Chondrocyte (in vitro differentiated cells): ENCODE measurements around the gene EZR. TPM values are rescaled to one million over a fixed set of nuclear protein-coding genes. Genes with fewer than 3 reads are reported as not detected.

Experiments used
- DNase-seq: peaks from one replicate; pipeline ENCODE4 v3.0.0; 2021; ENCODE audit warnings: mixed read lengths, low spot score
- H3K27ac Mint-ChIP-seq: one replicate; pipeline ENCODE4 v1.8.0; 2021; ENCODE audit warnings: mild to moderate bottlenecking, moderate library complexity, mixed read lengths; ENCODE audit not compliant: unreplicated experiment
- H3K27me3 Mint-ChIP-seq: 2 replicates; pipeline ENCODE4 v1.8.0; 2021; ENCODE audit warnings: low read depth, mixed read lengths
- H3K36me3 Mint-ChIP-seq: 2 replicates; pipeline ENCODE4 v1.8.0; 2021; ENCODE audit warnings: low read depth, mixed read lengths
- H3K4me1 Mint-ChIP-seq: 2 replicates; pipeline ENCODE4 v1.8.0; 2021; ENCODE audit warnings: low read depth, mild to moderate bottlenecking, mixed read lengths
- H3K4me3 Mint-ChIP-seq: one replicate; pipeline ENCODE4 v1.8.0; 2021; ENCODE audit warnings: mild to moderate bottlenecking, moderate library complexity, mixed read lengths; ENCODE audit not compliant: unreplicated experiment
- H3K9me3 Mint-ChIP-seq: 2 replicates; pipeline ENCODE4 v1.8.0; 2021; ENCODE audit warnings: low read depth, mixed read lengths
- total RNA-seq: library from RNA; stranded (reverse); gene quantifications from 3 replicates; pipeline ENCODE4 v1.2.1, GENCODE V29; 2021
- TF ChIP-seq, protein P1 (sequence below): fragments of 200-600 bp; sonication (generic); IDR thresholded peaks from 2 replicates; pipeline ENCODE4 v1.5.0; 2021; ENCODE audit warnings: antibody characterized with exemption, mild to moderate bottlenecking, moderate library complexity

EZR gene
- total RNA-seq, 1 donor from 2014 or later: 71.5 TPM

GRCh38 chr6:158848490-158848895 is 29.3 kb upstream of the EZR start:
- TF ChIP-seq, protein P1, sequence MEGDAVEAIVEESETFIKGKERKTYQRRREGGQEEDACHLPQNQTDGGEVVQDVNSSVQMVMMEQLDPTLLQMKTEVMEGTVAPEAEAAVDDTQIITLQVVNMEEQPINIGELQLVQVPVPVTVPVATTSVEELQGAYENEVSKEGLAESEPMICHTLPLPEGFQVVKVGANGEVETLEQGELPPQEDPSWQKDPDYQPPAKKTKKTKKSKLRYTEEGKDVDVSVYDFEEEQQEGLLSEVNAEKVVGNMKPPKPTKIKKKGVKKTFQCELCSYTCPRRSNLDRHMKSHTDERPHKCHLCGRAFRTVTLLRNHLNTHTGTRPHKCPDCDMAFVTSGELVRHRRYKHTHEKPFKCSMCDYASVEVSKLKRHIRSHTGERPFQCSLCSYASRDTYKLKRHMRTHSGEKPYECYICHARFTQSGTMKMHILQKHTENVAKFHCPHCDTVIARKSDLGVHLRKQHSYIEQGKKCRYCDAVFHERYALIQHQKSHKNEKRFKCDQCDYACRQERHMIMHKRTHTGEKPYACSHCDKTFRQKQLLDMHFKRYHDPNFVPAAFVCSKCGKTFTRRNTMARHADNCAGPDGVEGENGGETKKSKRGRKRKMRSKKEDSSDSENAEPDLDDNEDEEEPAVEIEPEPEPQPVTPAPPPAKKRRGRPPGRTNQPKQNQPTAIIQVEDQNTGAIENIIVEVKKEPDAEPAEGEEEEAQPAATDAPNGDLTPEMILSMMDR: no peak
- DNase-seq: no peak
- Mint-ChIP-seq H3K27ac (no peak overlapping the region), H3K9me3 (no peaks in the 10 kb centered on the region), H3K27me3 (no peaks in the 10 kb centered on the region), H3K36me3 (no peaks in the 10 kb centered on the region), H3K4me3 (no peak overlapping the region), H3K4me1 (peaks cover 22% of the 10 kb centered on the region)

DNA sequence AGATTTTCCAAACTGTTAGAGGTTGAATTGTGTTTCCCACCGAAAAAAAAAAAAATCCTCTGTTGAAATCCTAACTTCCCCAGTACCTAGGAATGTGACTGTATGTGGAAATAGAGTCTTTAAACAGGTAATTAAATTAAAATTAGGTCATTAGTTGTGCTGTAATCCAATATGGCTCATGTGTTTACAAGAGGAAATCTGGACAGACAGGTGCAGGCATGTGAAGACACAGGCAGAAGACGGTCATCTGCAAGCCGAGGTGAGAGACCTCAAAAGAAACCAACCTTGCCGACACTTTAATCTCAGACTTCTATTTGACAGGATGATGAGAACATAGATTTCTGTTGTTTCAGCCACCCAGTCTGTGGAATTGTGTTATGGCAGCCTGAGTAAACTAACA is 28.6 kb upstream of the EZR start:
- DNase-seq: no peak
- H3K27me3 Mint-ChIP-seq: no peaks in the 10 kb centered on the region
- peaks cover 22% of the 10 kb centered on the region for H3K4me1 Mint-ChIP-seq
- TF ChIP-seq, protein P1: no peak
- H3K9me3 Mint-ChIP-seq: no peaks in the 10 kb centered on the region
- no peaks in the 10 kb centered on the region for H3K36me3 Mint-ChIP-seq
- H3K27ac Mint-ChIP-seq: no peak overlapping the region
- no peak overlapping the region for H3K4me3 Mint-ChIP-seq

GRCh38 chr6:158847012-158847529 is 27.9 kb upstream of the EZR start:
- H3K4me1 Mint-ChIP-seq: peaks cover 20% of the 10 kb centered on the region
- H3K27me3 Mint-ChIP-seq: no peaks in the 10 kb centered on the region
- TF ChIP-seq, protein P1: no peak
- DNase-seq: no peak
- H3K9me3 Mint-ChIP-seq: no peaks in the 10 kb centered on the region
- no peak overlapping the region for H3K27ac Mint-ChIP-seq
- H3K36me3 Mint-ChIP-seq: no peaks in the 10 kb centered on the region
- no peak overlapping the region for H3K4me3 Mint-ChIP-seq

DNA sequence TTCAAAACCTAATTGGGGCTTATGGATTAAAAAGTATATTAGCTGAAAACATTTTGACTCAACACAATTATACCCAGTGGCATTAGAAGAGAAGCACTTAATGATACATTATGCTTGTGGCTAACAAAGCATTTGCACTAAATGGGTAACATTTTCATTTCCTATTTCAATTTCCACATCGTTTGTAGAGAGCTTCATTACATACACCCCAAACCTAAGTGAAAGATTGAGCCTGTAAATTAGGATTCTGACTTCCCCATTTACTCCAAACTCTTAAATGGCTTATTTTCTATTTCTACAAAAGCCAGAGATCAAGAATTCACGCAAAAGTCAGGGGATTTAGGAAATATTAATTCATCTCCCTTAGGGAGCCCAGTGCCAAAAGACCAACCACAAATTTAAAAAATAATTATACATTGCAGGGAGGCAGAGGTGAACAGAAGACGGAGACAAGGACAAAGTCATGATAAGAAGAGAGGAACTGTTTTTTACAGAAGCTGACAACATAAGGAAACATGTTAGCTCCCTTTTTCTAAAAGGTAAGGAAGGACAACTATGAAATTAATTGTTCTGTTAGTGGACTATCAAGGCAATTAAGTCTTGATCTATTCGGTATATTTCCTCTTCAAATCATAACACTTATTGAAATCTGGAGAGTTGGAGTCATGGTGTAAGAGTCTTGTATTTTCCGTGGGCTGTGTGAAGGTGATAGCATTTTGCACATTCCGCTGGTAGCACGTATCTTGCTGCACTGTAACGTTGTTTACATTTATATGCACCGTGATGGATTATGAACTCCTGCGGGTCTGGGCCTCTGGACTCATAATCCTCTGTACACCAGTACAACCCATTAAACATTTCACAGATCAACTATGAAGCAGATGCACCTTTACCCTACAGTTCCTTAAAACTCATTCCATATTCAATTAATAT is 24.8 kb upstream of the EZR start:
- Mint-ChIP-seq H3K27ac (no peak overlapping the region), H3K9me3 (no peaks in the 10 kb centered on the region), H3K4me3 (no peak overlapping the region), H3K36me3 (no peaks in the 10 kb centered on the region), H3K27me3 (no peaks in the 10 kb centered on the region), H3K4me1 (peaks cover under 1% of the 10 kb centered on the region)
- DNase-seq: no peak
- TF ChIP-seq, protein P1: no peak

GRCh38 chr6:158841358-158841757 is 22.2 kb upstream of the EZR start:
- Mint-ChIP-seq H3K4me3 (no peak overlapping the region), H3K9me3 (no peaks in the 10 kb centered on the region), H3K27ac (no peak overlapping the region), H3K27me3 (no peaks in the 10 kb centered on the region), H3K4me1 (peaks cover 6% of the 10 kb centered on the region), H3K36me3 (no peaks in the 10 kb centered on the region)
- TF ChIP-seq, protein P1: no peak
- DNase-seq: no peak
